Liver (tissue), 3 donors: ENCODE data around the gene A2ML1.
"Not testable (repeated sequence)": the region's sequence is repeated elsewhere in the genome, so short reads cannot be mapped to it uniquely, and the experiment has no call there.

ENCODE experiments used
- CTCF ChIP-seq: fragments of 150-350 bp; IDR thresholded peaks from 2 replicates; pipeline ENCODE4 v1.5.1; 2017; ENCODE audit warnings: improper control_type of control experiment, low read depth, low read length; ENCODE audit not compliant: missing input control
- MAX ChIP-seq: IDR thresholded peaks from 2 replicates; pipeline ENCODE4 v1.6.1; 2016; ENCODE audit warnings: antibody characterized with exemption
- NR2F2 ChIP-seq: IDR thresholded peaks from 2 replicates; pipeline ENCODE4 v1.6.1; 2016; ENCODE audit warnings: antibody characterized with exemption
- YY1 ChIP-seq: IDR thresholded peaks from 2 replicates; pipeline ENCODE4 v1.6.1; 2016; ENCODE audit warnings: antibody characterized with exemption, mild to moderate bottlenecking
- donor health status: healthy.
- donor health status: healthy.

GRCh38 chr12:8805487-8805886 is 16.9 kb upstream of the A2ML1 start:
- TF ChIP-seq CTCF, MAX, NR2F2, YY1: not testable (repeated sequence)
